SK-N-SH (cell line): ENCODE measurements around the gene KIF21B. TPM values are rescaled to one million over a fixed set of nuclear protein-coding genes. Genes with fewer than 3 reads are reported as not detected.

ENCODE experiments used
- CTCF ChIA-PET: fragments of 300-600, 350-600 bp; formaldehyde crosslinking; extraction: SDS; loops from one replicate; lab custom pipeline; 2021; lab: Yijun Ruan, JAX
- POLR2A ChIA-PET: fragments of 350-600 bp; sonication (Branson Sonifier 250); formaldehyde crosslinking; extraction: SDS; loops from one replicate; lab custom pipeline; 2020; ENCODE audit warnings: antibody characterized with exemption, inconsistent platforms; lab: Yijun Ruan, JAX
- DNase-seq: peaks from one replicate; pipeline ENCODE4 v3.0.0; 2012
- H2AFZ ChIP-seq: fragments of 200-600 bp; sonication (generic); 2 replicates; pipeline ENCODE4 v1.8.1; 2016; ENCODE audit warnings: antibody characterized with exemption, mild to moderate bottlenecking, low read depth
- H3F3A ChIP-seq: fragments of 200-600 bp; sonication (generic); replicated peaks from 2 replicates; pipeline ENCODE3; 2016; ENCODE audit warnings: antibody characterized with exemption, mild to moderate bottlenecking; ENCODE audit not compliant: insufficient read depth
- H3K27ac ChIP-seq, 2 experiments: fragments of 200-500 bp in 1 of 2; fragments of 200-600 bp in 1 of 2; sonication (Bioruptor generic) in 1 of 2; sonication (generic), shearing (Covaris generic) in 1 of 2; 2 replicates each; pipeline versions ENCODE4 v1.5.1 to v1.6.1; 2014 to 2016; ENCODE audit warnings: low read depth in 2 of 2, inconsistent platforms in 1 of 2, low read length in 1 of 2, mild to moderate bottlenecking in 1 of 2, mixed read lengths in 1 of 2
- H3K27me3 ChIP-seq: fragments of 200-600 bp; sonication (generic), shearing (Covaris generic); 2 replicates; pipeline ENCODE4 v1.6.1; 2016; ENCODE audit warnings: mixed run types; ENCODE audit not compliant: insufficient read depth
- H3K36me3 ChIP-seq, 2 experiments: fragments of 200-500 bp in 1 of 2; fragments of 200-600 bp in 1 of 2; sonication (Bioruptor generic) in 1 of 2; sonication (generic) in 1 of 2; replicated peaks in 1 of 2; 2 replicates each; pipeline versions ENCODE3 to v1.5.1; 2014 to 2016; ENCODE audit warnings: low read length in 1 of 2, mild to moderate bottlenecking in 1 of 2; ENCODE audit not compliant: insufficient read depth in 2 of 2, control insufficient read depth in 1 of 2
- H3K4me1 ChIP-seq, 2 experiments: fragments of 200-500 bp in 1 of 2; fragments of 200-600 bp in 1 of 2; sonication (Bioruptor generic) in 1 of 2; sonication (generic), shearing (Covaris generic) in 1 of 2; 2 replicates each; pipeline versions ENCODE4 v1.5.1 to v1.6.1; 2014 to 2016; ENCODE audit warnings: low read depth in 1 of 2, low read length in 1 of 2, mixed run types in 1 of 2; ENCODE audit not compliant: insufficient read depth in 2 of 2, control insufficient read depth in 1 of 2
- H3K4me2 ChIP-seq: fragments of 200-600 bp; sonication (generic), shearing (Covaris generic); 2 replicates; pipeline ENCODE4 v1.6.1; 2017; ENCODE audit warnings: mixed run types
- H3K4me3 ChIP-seq, 2 experiments: fragments of 200-500 bp in 1 of 2; fragments of 200-600 bp in 1 of 2; sonication (Bioruptor generic) in 1 of 2; sonication (generic), shearing (Covaris generic) in 1 of 2; 2 replicates each; pipeline versions ENCODE4 v1.5.1 to v1.8.1; 2014 to 2016; ENCODE audit warnings: low read depth in 2 of 2, inconsistent platforms in 1 of 2, low read length in 1 of 2, mild to moderate bottlenecking in 1 of 2, mixed read lengths in 1 of 2, moderate library complexity in 1 of 2
- H3K79me2 ChIP-seq: fragments of 200-600 bp; sonication (generic); 2 replicates; pipeline ENCODE4 v1.8.1; 2017; ENCODE audit warnings: mild to moderate bottlenecking; ENCODE audit not compliant: insufficient read depth
- H3K9ac ChIP-seq: fragments of 200-600 bp; sonication (generic); 2 replicates; pipeline ENCODE4 v1.6.1; 2017; ENCODE audit warnings: mixed run types
- H3K9me2 ChIP-seq: fragments of 200-600 bp; sonication (generic); 2 replicates; pipeline ENCODE4 v1.6.1; 2017; ENCODE audit warnings: mixed run types
- H3K9me3 ChIP-seq: fragments of 200-600 bp; sonication (generic); 2 replicates; pipeline ENCODE4 v1.6.1; 2017; ENCODE audit warnings: mixed run types, mild to moderate bottlenecking, moderate library complexity
- H4K20me1 ChIP-seq: fragments of 200-600 bp; sonication (generic); 2 replicates; pipeline ENCODE4 v1.6.1; 2017; ENCODE audit warnings: mild to moderate bottlenecking, mixed run types; ENCODE audit not compliant: insufficient read depth
- ELF1 ChIP-seq: IDR thresholded peaks from 2 replicates; pipeline ENCODE4 v1.4.0; 2012
- EP300 ChIP-seq, 2 experiments: IDR thresholded peaks; 2 replicates each; pipeline versions ENCODE4 v1.4.0 to v1.6.1; 2012; ENCODE audit warnings: borderline replicate concordance in 1 of 2, low read depth in 1 of 2, low read length in 1 of 2
- FOXJ3 ChIP-seq: sonication (generic); formaldehyde crosslinking; IDR thresholded peaks from 2 replicates; pipeline ENCODE4 v1.5.1; 2020; ENCODE audit warnings: mild to moderate bottlenecking, missing genetic modification reagents
- GABPA ChIP-seq: IDR thresholded peaks from 2 replicates; pipeline ENCODE4 v1.4.0; 2012; ENCODE audit warnings: low read depth, mild to moderate bottlenecking
- JUND ChIP-seq: IDR thresholded peaks from 2 replicates; pipeline ENCODE4 v1.4.0; 2012
- MAX ChIP-seq: IDR thresholded peaks from 2 replicates; pipeline ENCODE4 v1.4.0; 2012; ENCODE audit warnings: low read depth
- NFIC ChIP-seq: IDR thresholded peaks from 2 replicates; pipeline ENCODE4 v1.4.0; 2012; ENCODE audit warnings: borderline replicate concordance
- NRF1 ChIP-seq: IDR thresholded peaks from 2 replicates; pipeline ENCODE4 v1.6.1; 2012; ENCODE audit warnings: low read depth, mild to moderate bottlenecking, low read length
- PBX3 ChIP-seq: IDR thresholded peaks from 2 replicates; pipeline ENCODE4; 2012
- RAD21 ChIP-seq: IDR thresholded peaks from 2 replicates; pipeline ENCODE4 v1.6.1; 2012; ENCODE audit warnings: mild to moderate bottlenecking, low read length
- RCOR1 ChIP-seq: fragments of 150-350 bp; IDR thresholded peaks from 2 replicates; pipeline ENCODE4 v1.6.1; 2017; ENCODE audit warnings: antibody characterized with exemption, low read length
- REST ChIP-seq: IDR thresholded peaks from 2 replicates; pipeline ENCODE4 v1.6.1; 2012; ENCODE audit warnings: mild to moderate bottlenecking, low read depth, low read length, moderate library complexity
- RFX5 ChIP-seq: IDR thresholded peaks from 2 replicates; pipeline ENCODE4 v1.6.1; 2012; ENCODE audit warnings: mild to moderate bottlenecking, improper control_type of control experiment, low read length
- RXRA ChIP-seq: IDR thresholded peaks from 2 replicates; pipeline ENCODE4 v1.4.0; 2012; ENCODE audit warnings: low read depth, mild to moderate bottlenecking, borderline replicate concordance
- SIN3A ChIP-seq: IDR thresholded peaks from 2 replicates; pipeline ENCODE4 v1.6.1; 2012; ENCODE audit warnings: low read depth, mild to moderate bottlenecking, low read length, moderate library complexity, borderline replicate concordance
- SMC3 ChIP-seq: IDR thresholded peaks from 2 replicates; pipeline ENCODE4 v1.6.1; 2012; ENCODE audit warnings: low read depth, low read length, improper control_type of control experiment
- TAF1 ChIP-seq: IDR thresholded peaks from 2 replicates; pipeline ENCODE4 v1.6.1; 2012; ENCODE audit warnings: low read depth, mild to moderate bottlenecking, low read length, moderate library complexity, borderline replicate concordance
- TCF12 ChIP-seq: IDR thresholded peaks from 2 replicates; pipeline ENCODE4 v1.4.0; 2012
- USF1 ChIP-seq: IDR thresholded peaks from 2 replicates; pipeline ENCODE4 v1.4.0; 2012; ENCODE audit warnings: low read depth, borderline replicate concordance
- USF2 ChIP-seq: fragments of 150-350 bp; IDR thresholded peaks from 2 replicates; pipeline ENCODE4 v1.6.1; 2017; ENCODE audit warnings: antibody characterized with exemption, low read length, low read depth, borderline replicate concordance
- ZBTB33 ChIP-seq: IDR thresholded peaks from 2 replicates; pipeline ENCODE4 v1.4.0; 2012; ENCODE audit warnings: low read depth, borderline replicate concordance
- whole genome bisulfite sequencing: methylation state at CpG from one replicate; pipeline ENCODE4 v1.1.6; 2017; ENCODE audit warnings: low lambda C conversion rate; 5-methylcytosine and 5-hydroxymethylcytosine counted together
- polyA plus RNA-seq, 3 experiments: library from polyadenylated mRNA; depleted of rRNA; stranded (reverse); fragments of >200 nt; gene quantifications; 2 replicates each; pipeline ENCODE4 v1.2.3, GENCODE V29; 2012

Gene KIF21B
- polyA plus RNA-seq, 1 of the 3 experiments (the other 2 are of a cell fraction) = 0.26 TPM

- TF ChIP-seq PBX3 (no peak), RAD21 (no peak), REST (no peak), USF2 (no peak), TCF12 (no peak), FOXJ3 (CRISPR knock-in tag) (no peak), TAF1 (no peak)
- TF ChIP-seq, all 33 proteins: peak for 0
Measured at GRCh38 chr1:201020040-201020591, 3.4 kb downstream of the KIF21B start (continued).

- WGBS = 63% methylated on average over 4 of the region's 5 CpGs
- CTCF ChIA-PET = interaction anchor here (0.9 to 8.9 kb wide), 8 partner anchors 7 to 127 kb away, joined by 3 to 92 read pairs (median 10); no protein-coding TSS in a partner anchor
- H3K4me1 ChIP-seq = peaks cover 10 to 42% of the 10 kb centered on the region in 2 experiments; a peak in 3 of 4 replicates
- no peaks in the 10 kb centered on the region for H3K36me3 ChIP-seq
- no peak overlapping the region for H3K4me2 ChIP-seq
- POLR2A ChIA-PET = no interaction called here
- H3F3A ChIP-seq = no peaks in the 10 kb centered on the region
- no peaks in the 10 kb centered on the region for H3K9me3 ChIP-seq
- no peak overlapping the region for H2AFZ ChIP-seq
- H3K9me2 ChIP-seq = no peaks in the 10 kb centered on the region
- H4K20me1 ChIP-seq = no peaks in the 10 kb centered on the region
- no peak overlapping the region for H3K27ac ChIP-seq
- no peak overlapping the region for H3K9ac ChIP-seq
- H3K4me3 ChIP-seq = no peak overlapping the region
- H3K79me2 ChIP-seq = no peaks in the 10 kb centered on the region; the same call in 1 of the 2 replicates
- H3K27me3 ChIP-seq = no peaks in the 10 kb centered on the region
- no peak for DNase-seq
- TF ChIP-seq TCF12 (no peak), JUND (no peak), ELF1 (no peak), TAF1 (no peak), RFX5 (no peak), USF1 (no peak), SMC3 (no peak), RCOR1 (no peak), SIN3A (no peak), RXRA (no peak), NFIC (no peak), EP300 (IDR thresholded peaks at IDR 0.05; ENCODE audit: borderline replicate concordance in 1 of 2, low read depth in 1 of 2, low read length in 1 of 2) (no peak), MAX (no peak), NRF1 (no peak), GABPA (no peak), ZBTB33 (no peak)
Measured at GRCh38 chr1:201019321-201019977, 4.1 kb downstream of the KIF21B start.
